ENCODE measurements around the gene NAIF1.

- TF ChIP-seq, protein P1, sequence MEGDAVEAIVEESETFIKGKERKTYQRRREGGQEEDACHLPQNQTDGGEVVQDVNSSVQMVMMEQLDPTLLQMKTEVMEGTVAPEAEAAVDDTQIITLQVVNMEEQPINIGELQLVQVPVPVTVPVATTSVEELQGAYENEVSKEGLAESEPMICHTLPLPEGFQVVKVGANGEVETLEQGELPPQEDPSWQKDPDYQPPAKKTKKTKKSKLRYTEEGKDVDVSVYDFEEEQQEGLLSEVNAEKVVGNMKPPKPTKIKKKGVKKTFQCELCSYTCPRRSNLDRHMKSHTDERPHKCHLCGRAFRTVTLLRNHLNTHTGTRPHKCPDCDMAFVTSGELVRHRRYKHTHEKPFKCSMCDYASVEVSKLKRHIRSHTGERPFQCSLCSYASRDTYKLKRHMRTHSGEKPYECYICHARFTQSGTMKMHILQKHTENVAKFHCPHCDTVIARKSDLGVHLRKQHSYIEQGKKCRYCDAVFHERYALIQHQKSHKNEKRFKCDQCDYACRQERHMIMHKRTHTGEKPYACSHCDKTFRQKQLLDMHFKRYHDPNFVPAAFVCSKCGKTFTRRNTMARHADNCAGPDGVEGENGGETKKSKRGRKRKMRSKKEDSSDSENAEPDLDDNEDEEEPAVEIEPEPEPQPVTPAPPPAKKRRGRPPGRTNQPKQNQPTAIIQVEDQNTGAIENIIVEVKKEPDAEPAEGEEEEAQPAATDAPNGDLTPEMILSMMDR (IDR thresholded peaks at IDR 0.05) = no peak
- TF ChIP-seq POLR2A (IDR thresholded peaks at IDR 0.05) = no peak
Measured at GRCh38 chr9:128114326-128115186, 47.4 kb upstream of the NAIF1 start.
